OCI-LY3 (cell line): ENCODE data around the gene BRCA2.

ENCODE experiments used
- CTCF ChIP-seq: fragments of 200-600, 300-600 bp; sonication (generic); IDR thresholded peaks from 2 replicates; pipeline ENCODE4 v1.5.1; 2014; ENCODE audit warnings: antibody characterized with exemption, low read length, low read depth
- EZH2phosphoT487 ChIP-seq: fragments of 200-600 bp; shearing (Covaris generic); IDR thresholded peaks from 2 replicates; pipeline ENCODE4 v1.6.1; 2018; ENCODE audit warnings: antibody characterized with exemption, mixed run types, low read depth

GRCh38 chr13:32423592-32423991, 108.3 kb downstream of the BRCA2 start:
- TF ChIP-seq CTCF, result no peak
- TF ChIP-seq EZH2phosphoT487, result no peak
